Muscle layer of colon (tissue), 2 donors: ENCODE measurements around the gene ATRNL1.
"Not testable (repeated sequence)": the region's sequence is repeated elsewhere in the genome, so short reads cannot be mapped to it uniquely, and the experiment has no call there.

Experiments used
- H3K27ac ChIP-seq: one replicate; pipeline ENCODE4 v1.7.0; 2013; ENCODE audit warnings: low read depth, mild to moderate bottlenecking, low read length, moderate library complexity
- H3K27me3 ChIP-seq, 2 donors: one replicate each; pipeline ENCODE4 v1.7.0; 2013; ENCODE audit warnings: low read length in 2 of 2, mild to moderate bottlenecking in 2 of 2; ENCODE audit not compliant: insufficient read depth in 2 of 2, control insufficient read depth in 1 of 2
- H3K36me3 ChIP-seq: one replicate; pipeline ENCODE4 v1.7.0; 2013; ENCODE audit warnings: mild to moderate bottlenecking, low read length; ENCODE audit not compliant: insufficient read depth
- H3K4me1 ChIP-seq: one replicate; pipeline ENCODE4 v1.7.0; 2013; ENCODE audit warnings: mild to moderate bottlenecking, low read length; ENCODE audit not compliant: insufficient read depth
- H3K4me3 ChIP-seq, 2 donors: one replicate each; pipeline ENCODE4 v1.7.0; 2013; ENCODE audit warnings: low read length in 2 of 2, low read depth in 1 of 2, mild to moderate bottlenecking in 1 of 2, moderate library complexity in 1 of 2
- H3K9ac ChIP-seq: one replicate; pipeline ENCODE4 v1.7.0; 2013; ENCODE audit warnings: low read length
- H3K9me3 ChIP-seq: one replicate; pipeline ENCODE4 v1.7.0; 2013; ENCODE audit warnings: mild to moderate bottlenecking, low read length
- donor health status: abdominal sarcoma.
- donor health status: Adenocarcinoma of cecum.

ATRNL1 gene

GRCh38 chr10:115092258-115092554, 959 bp upstream of the ATRNL1 start:
- H3K9me3 ChIP-seq = no peaks in the 10 kb centered on the region
- H3K4me1 ChIP-seq = peaks cover 14% of the 10 kb centered on the region
- H3K36me3 ChIP-seq = no peaks in the 10 kb centered on the region
- H3K9ac ChIP-seq = no peak overlapping the region
- H3K4me3 ChIP-seq = peak overlapping the region; percentile 79 to 83
- peaks cover 0 to 5% of the 10 kb centered on the region in 2 donors for H3K27me3 ChIP-seq
- H3K27ac ChIP-seq = peak overlapping the region; percentile 91

DNA sequence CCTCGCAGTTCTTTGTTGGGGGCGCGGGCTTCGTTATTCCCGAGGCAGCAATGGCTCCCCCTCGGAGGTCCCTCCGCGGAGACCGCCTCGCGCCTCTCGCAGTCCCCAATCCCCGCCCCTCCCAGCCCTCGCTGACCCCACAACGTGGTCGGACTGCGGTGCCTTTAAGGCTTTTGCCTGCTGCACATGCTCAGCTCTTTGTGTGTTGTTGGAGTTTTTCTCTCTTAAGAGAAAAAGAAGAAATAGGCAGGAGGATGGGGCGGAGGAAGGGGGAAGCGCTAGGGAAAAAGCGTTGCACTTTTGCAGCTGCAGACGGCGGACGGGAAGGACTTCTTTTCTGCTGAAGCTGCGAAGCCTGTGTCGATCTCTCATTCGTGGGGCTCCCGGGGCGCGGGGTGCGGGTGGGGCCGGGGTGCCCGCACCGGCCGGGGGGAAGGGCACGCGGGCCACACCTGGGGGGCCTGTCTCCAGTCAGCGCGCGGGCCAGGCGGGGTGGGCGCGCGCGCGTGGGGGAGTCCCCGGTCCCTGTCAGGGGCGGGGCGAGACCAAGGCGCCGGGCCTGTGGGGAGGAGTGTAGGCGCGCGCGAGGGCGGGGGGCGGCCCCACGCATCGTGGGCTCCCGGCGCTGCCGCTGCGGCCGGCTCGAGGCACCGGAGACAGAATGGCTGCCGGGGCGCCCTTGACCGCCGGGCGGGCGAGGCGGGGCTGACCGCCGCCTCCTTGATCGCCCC, 445 bp upstream of the ATRNL1 start:
- peak overlapping the region; percentile 91 for H3K27ac ChIP-seq
- H3K4me1 ChIP-seq = peaks cover 14% of the 10 kb centered on the region
- H3K9ac ChIP-seq = no peak overlapping the region
- H3K36me3 ChIP-seq = no peaks in the 10 kb centered on the region
- peak overlapping the region; percentile 79 to 83 for H3K4me3 ChIP-seq
- no peaks in the 10 kb centered on the region for H3K9me3 ChIP-seq
- peaks cover 0 to 5% of the 10 kb centered on the region in 2 donors for H3K27me3 ChIP-seq

DNA sequence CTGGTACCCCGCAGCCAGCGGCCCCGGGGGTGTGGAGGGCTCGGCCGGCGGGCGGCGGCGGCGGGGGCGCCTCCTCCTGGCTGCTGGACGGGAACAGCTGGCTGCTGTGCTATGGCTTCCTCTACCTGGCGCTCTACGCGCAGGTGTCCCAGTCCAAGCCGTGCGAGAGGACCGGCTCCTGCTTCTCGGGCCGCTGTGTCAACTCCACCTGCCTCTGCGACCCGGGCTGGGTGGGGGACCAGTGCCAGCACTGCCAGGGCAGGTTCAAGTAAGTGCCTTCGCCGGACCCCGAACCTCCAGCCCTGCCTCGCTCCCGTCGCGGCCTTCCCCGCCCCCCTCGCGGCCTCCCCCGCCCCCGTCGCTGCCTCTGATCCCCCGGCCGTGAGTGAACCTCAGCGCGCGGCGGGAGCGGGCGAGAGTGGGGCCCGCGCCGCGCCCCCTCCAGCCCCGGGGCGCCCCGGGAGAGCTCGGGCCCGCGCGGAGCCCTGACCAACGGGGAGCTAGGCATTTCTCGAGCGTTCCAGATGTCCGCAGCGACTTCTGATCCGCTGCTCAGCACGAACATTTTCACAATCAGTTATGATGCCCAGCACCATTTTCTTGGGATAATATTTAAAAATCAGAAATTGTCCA, 727 bp downstream of the ATRNL1 start:
- H3K27ac ChIP-seq = peak overlapping the region; percentile 80
- H3K27me3 ChIP-seq = peaks cover 0 to 5% of the 10 kb centered on the region in 2 donors
- no peaks in the 10 kb centered on the region for H3K36me3 ChIP-seq
- H3K4me1 ChIP-seq = peaks cover 14% of the 10 kb centered on the region
- no peaks in the 10 kb centered on the region for H3K9me3 ChIP-seq
- peak overlapping the region; percentile 97 for H3K9ac ChIP-seq
- H3K4me3 ChIP-seq = peak overlapping the region; percentile 79 to 83

DNA sequence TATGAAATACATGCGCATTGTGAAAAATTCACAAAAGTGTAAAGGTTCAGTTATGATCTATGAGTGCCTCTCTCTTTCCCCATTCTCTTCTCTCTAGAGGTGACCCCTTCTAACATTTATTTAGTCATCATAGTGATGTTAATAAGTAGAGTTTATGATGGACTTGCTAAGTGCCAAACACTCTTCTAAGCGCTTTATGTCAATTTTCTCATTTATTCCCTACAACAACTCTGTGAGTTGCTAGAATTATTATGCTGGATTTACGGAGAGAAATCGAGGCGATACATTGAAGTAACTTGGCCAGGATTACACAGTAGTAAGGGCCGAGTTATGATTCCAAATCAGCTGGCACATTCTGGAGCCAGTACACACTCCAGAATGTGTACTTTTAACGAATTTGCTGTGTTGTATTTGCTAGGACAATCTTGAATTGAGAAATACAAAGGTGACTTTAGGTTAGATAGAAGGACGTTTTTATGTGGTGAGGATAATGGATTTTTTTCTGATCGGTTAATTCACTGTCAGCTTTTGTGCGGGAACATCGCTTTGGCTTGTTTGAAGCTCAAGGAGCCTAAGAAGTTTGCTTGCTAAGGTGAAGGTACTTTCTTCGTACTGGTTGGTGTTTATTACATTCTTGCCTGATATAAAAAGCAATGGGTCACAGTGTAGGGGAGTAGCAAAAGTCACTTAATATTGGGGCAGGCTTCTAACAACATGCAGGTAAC, 1.4 kb downstream of the ATRNL1 start:
- Histone ChIP-seq H3K27ac (peak overlapping the region; percentile 80), H3K9ac (peak overlapping the region; percentile 97), H3K9me3 (no peaks in the 10 kb centered on the region), H3K4me3 (peak overlapping the region; percentile 79 to 83), H3K27me3 (peaks cover 0 to 5% of the 10 kb centered on the region in 2 donors), H3K36me3 (no peaks in the 10 kb centered on the region), H3K4me1 (peaks cover 14% of the 10 kb centered on the region)

DNA sequence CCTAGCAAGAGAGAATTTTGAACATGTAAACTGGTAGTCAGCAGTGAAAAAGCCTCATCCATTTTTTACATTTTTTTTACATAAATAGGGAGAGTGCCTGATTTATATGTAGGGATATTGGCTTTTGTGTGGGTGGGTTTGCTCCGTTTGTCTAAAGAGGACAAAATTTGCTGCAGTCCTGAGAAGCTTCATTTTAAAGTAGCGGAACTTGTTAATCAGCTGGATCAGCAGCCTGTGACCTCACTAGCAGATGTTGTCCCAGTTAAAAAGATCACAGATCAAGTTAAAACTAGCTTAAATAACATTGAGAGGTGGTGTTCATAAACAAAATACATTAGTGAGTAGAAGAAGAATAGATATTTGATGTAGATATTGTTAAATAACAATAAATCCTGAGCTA, 2.6 kb downstream of the ATRNL1 start:
- Histone ChIP-seq H3K27me3 (peaks cover 0 to 5% of the 10 kb centered on the region in 2 donors), H3K4me3 (no peak overlapping the region), H3K9me3 (no peaks in the 10 kb centered on the region), H3K36me3 (no peaks in the 10 kb centered on the region), H3K4me1 (peaks cover 14% of the 10 kb centered on the region), H3K27ac (peak overlapping the region; percentile 42), H3K9ac (peak overlapping the region; percentile 52)

- H3K27ac ChIP-seq = no peak overlapping the region
- no peak overlapping the region for H3K9ac ChIP-seq
- H3K4me3 ChIP-seq = no peak overlapping the region
- H3K9me3 ChIP-seq = no peaks in the 10 kb centered on the region
- no peaks in the 10 kb centered on the region for H3K4me1 ChIP-seq
- H3K36me3 ChIP-seq = no peaks in the 10 kb centered on the region
- H3K27me3 ChIP-seq = no peaks in the 10 kb centered on the region
Observed at GRCh38 chr10:115103700-115104099, 10.5 kb downstream of the ATRNL1 start.

DNA sequence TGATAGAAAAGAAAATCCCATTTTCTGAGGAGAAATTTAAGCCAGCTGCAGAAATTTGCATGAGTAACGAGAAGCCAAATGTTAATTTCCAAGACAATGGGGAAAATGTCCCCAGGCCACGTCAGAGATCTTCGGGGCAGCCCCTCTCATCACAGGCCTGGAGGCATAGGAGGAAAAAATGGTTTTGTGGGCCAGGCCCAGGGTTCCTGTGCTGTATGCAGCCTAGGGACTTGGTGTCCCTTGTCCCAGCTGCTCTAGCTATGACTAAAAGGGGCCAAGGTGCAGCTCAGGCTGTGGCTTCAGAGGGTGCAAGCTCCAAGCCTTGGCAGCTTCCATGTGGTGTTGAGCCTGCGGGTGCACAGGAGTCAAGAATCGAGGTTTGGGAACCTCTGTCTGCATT, 12.2 kb downstream of the ATRNL1 start:
- not testable (repeated sequence) for H3K27ac ChIP-seq, H3K27me3 ChIP-seq, H3K9me3 ChIP-seq, H3K9ac ChIP-seq, H3K36me3 ChIP-seq, H3K4me3 ChIP-seq, H3K4me1 ChIP-seq

DNA sequence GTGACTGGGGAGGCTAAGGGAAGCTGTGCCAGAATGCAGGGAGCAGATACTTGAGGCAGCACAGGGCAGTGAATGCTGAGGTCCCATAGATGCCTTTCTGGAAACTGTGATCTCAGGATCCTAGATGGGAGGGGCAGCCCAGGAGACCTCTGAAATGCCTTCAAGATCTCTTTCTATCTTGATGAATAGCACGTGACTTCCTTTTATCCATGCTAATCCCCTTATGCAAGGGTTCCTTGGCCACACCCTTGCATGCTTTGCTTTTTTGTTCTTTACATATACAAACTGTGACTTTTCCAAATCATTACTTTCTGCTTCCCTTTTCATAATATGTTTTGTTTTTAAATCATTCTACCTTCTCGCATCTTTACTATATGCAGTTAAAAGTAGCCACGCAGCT, 14.7 kb downstream of the ATRNL1 start:
- Histone ChIP-seq H3K27ac (no peak overlapping the region), H3K4me1 (peaks cover 7% of the 10 kb centered on the region), H3K36me3 (no peaks in the 10 kb centered on the region), H3K9ac (no peak overlapping the region), H3K4me3 (no peak overlapping the region), H3K27me3 (no peaks in the 10 kb centered on the region), H3K9me3 (no peaks in the 10 kb centered on the region)

GRCh38 chr10:115117301-115117700, 24.1 kb downstream of the ATRNL1 start:
- Histone ChIP-seq H3K27ac (no peak overlapping the region), H3K36me3 (no peaks in the 10 kb centered on the region), H3K4me1 (no peaks in the 10 kb centered on the region), H3K27me3 (no peaks in the 10 kb centered on the region), H3K4me3 (no peak overlapping the region), H3K9ac (no peak overlapping the region), H3K9me3 (no peaks in the 10 kb centered on the region)

DNA sequence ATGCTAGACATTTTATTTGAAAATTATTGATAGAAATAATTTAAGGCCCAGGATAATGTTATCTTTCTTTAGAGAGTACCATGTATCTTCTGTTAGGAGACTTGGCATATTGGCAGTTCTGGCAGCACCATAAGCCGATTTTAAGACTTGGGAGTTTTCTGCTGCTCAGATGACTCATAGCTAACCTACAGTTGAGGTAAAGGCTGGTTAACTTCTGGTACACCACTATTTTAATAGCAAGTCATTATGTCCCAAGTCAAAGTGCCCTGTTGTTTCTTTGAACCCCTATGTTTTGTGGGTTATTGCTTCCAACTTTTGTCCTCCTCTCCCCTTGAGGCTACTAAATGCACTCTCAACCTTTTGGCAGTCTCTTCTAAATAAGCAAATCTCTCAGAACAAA, 25.2 kb downstream of the ATRNL1 start:
- Histone ChIP-seq H3K9me3 (no peaks in the 10 kb centered on the region), H3K9ac (no peak overlapping the region)

DNA sequence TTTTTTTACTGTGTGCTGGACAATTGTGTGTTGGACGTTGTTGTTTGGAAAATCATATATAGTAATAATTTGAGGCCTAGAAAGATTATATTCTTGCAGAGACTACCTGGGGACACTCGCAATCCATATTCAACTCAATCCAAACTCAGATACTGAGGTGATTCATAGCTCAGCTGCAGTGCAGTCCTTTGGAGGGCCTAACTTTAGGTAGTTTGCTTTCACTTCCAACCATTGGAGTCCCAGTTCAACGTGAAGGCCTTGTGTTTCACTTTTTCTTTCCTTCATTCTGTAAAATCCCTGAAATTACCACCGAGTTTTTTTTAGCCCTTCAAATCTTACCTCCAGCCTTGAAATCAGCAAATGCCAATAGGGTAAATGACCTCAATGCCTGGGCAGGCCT, 32.3 kb downstream of the ATRNL1 start:
- Histone ChIP-seq H3K9me3 (no peaks in the 10 kb centered on the region), H3K27ac (no peak overlapping the region), H3K4me3 (no peak overlapping the region), H3K36me3 (no peaks in the 10 kb centered on the region), H3K9ac (no peak overlapping the region), H3K4me1 (no peaks in the 10 kb centered on the region), H3K27me3 (no peaks in the 10 kb centered on the region)

More for the DNA sequence above, 25.2 kb downstream of the ATRNL1 start:
- Histone ChIP-seq H3K27ac (no peak overlapping the region), H3K36me3 (no peaks in the 10 kb centered on the region), H3K4me1 (no peaks in the 10 kb centered on the region), H3K27me3 (no peaks in the 10 kb centered on the region), H3K4me3 (no peak overlapping the region)
